IMR-90 (cell line): Measurements from ENCODE around the gene RSBN1L. TPM values are rescaled to one million over a fixed set of nuclear protein-coding genes. Genes with fewer than 3 reads are reported as not detected.
A peak's percentile ranks its signal among the peaks of the same experiment; 100 is the strongest.

Experiments used
- ATAC-seq: fragments of 200-7000 bp; cut with Tn5 transposase; 2 replicates; pipeline ENCODE4 v1.9.1; 2020; ENCODE audit warnings: low read depth, mild to moderate bottlenecking, moderate library complexity
- BruUV-seq: library from RNA; stranded (reverse); fragments of 400-500 nt; replicated peaks from 2 replicates; lab custom pipeline; 2021; lab: Mats Ljungman, UMichigan
- CTCF ChIA-PET: fragments of 300-600 bp; formaldehyde crosslinking; extraction: SDS; loops from one replicate; lab custom pipeline; 2021; ENCODE audit warnings: antibody characterized with exemption; lab: Yijun Ruan, JAX
- POLR2A ChIA-PET: fragments of 300-600 bp; sonication (Branson Sonifier 250); formaldehyde crosslinking; loops from one replicate; lab custom pipeline; 2022; ENCODE audit warnings: antibody characterized with exemption; ENCODE audit not compliant: unreplicated experiment; lab: Charles Lee
- DNase-seq: peaks from one replicate; pipeline ENCODE4 v3.0.0; 2013
- H2AFZ ChIP-seq: replicated peaks from 2 replicates; pipeline ENCODE3; 2013; ENCODE audit warnings: low read length, mild to moderate bottlenecking; ENCODE audit not compliant: poor library complexity
- H2AK5ac ChIP-seq: 2 replicates; pipeline ENCODE4 v1.6.1; 2013; ENCODE audit warnings: low read depth, low read length, inconsistent platforms
- H2AK9ac ChIP-seq: replicated peaks from 2 replicates; pipeline ENCODE3; 2013; ENCODE audit warnings: mild to moderate bottlenecking, low read depth, low read length, moderate library complexity; ENCODE audit not compliant: poor library complexity
- H2BK120ac ChIP-seq: 2 replicates; pipeline ENCODE4 v1.6.1; 2013; ENCODE audit warnings: low read depth, low read length, inconsistent platforms
- H2BK15ac ChIP-seq: 3 replicates; pipeline ENCODE4 v1.6.1; 2013; ENCODE audit warnings: low read depth, low read length, inconsistent platforms
- H2BK20ac ChIP-seq: 2 replicates; pipeline ENCODE4 v1.6.1; 2013; ENCODE audit warnings: low read depth, mild to moderate bottlenecking, inconsistent platforms, low read length, moderate library complexity
- H2BK5ac ChIP-seq: 2 replicates; pipeline ENCODE4 v1.6.1; 2013; ENCODE audit warnings: mild to moderate bottlenecking, low read depth, low read length, inconsistent platforms; ENCODE audit not compliant: poor library complexity, severe bottlenecking
- H3K14ac ChIP-seq: replicated peaks from 2 replicates; pipeline ENCODE4 v1.6.1; 2013; ENCODE audit warnings: low read depth, low read length, inconsistent platforms
- H3K18ac ChIP-seq: 2 replicates; pipeline ENCODE4 v1.6.1; 2013; ENCODE audit warnings: low read depth, low read length, control low read depth
- H3K23ac ChIP-seq: 2 replicates; pipeline ENCODE4 v1.6.1; 2013; ENCODE audit warnings: low read depth, low read length, inconsistent platforms
- H3K27ac ChIP-seq: 2 replicates; pipeline ENCODE4 v1.5.1; 2013; ENCODE audit warnings: mild to moderate bottlenecking, control low read depth, low read length; ENCODE audit not compliant: insufficient read depth
- H3K27me3 ChIP-seq: 2 replicates; pipeline ENCODE4 v1.6.1; 2013; ENCODE audit warnings: low read length; ENCODE audit not compliant: control insufficient read depth, insufficient read depth
- H3K36me3 ChIP-seq: 2 replicates; pipeline ENCODE4 v1.6.1; 2013; ENCODE audit warnings: low read length, mixed read lengths; ENCODE audit not compliant: control insufficient read depth, insufficient read depth
- H3K4ac ChIP-seq: 2 replicates; pipeline ENCODE4 v1.6.1; 2013; ENCODE audit warnings: low read depth, low read length, inconsistent platforms
- H3K4me1 ChIP-seq: 2 replicates; pipeline ENCODE4 v1.6.1; 2013; ENCODE audit warnings: low read length, mixed read lengths; ENCODE audit not compliant: control insufficient read depth, insufficient read depth
- H3K4me2 ChIP-seq: 2 replicates; pipeline ENCODE4 v1.6.1; 2013; ENCODE audit warnings: low read depth, mild to moderate bottlenecking, control low read depth, low read length, moderate library complexity
- H3K4me3 ChIP-seq: 2 replicates; pipeline ENCODE4 v1.5.1; 2013; ENCODE audit warnings: low read depth, mild to moderate bottlenecking, control low read depth, low read length, moderate library complexity; ENCODE audit not compliant: insufficient read depth
- H3K56ac ChIP-seq: 2 replicates; pipeline ENCODE4 v1.6.1; 2013; ENCODE audit warnings: low read length, inconsistent platforms; ENCODE audit not compliant: insufficient read depth; ENCODE audit errors: extremely low read depth
- H3K79me1 ChIP-seq, 2 experiments: 2 replicates each; pipeline ENCODE4 v1.6.1; 2013; ENCODE audit warnings: low read length in 2 of 2, inconsistent platforms in 1 of 2, low read depth in 1 of 2
- H3K9ac ChIP-seq: 2 replicates; pipeline ENCODE4 v1.6.1; 2013; ENCODE audit warnings: low read depth, low read length, control low read depth
- H3K9me1 ChIP-seq: 2 replicates; pipeline ENCODE4 v1.6.1; 2013; ENCODE audit warnings: low read length, inconsistent platforms; ENCODE audit not compliant: insufficient read depth
- H3K9me3 ChIP-seq: 2 replicates; pipeline ENCODE4 v1.6.1; 2013; ENCODE audit warnings: low read length; ENCODE audit not compliant: control insufficient read depth, insufficient read depth
- H4K20me1 ChIP-seq: 2 replicates; pipeline ENCODE4 v1.6.1; 2013; ENCODE audit warnings: low read length, inconsistent platforms; ENCODE audit not compliant: insufficient read depth
- H4K5ac ChIP-seq: 2 replicates; pipeline ENCODE4 v1.6.1; 2013; ENCODE audit warnings: mild to moderate bottlenecking, low read depth, low read length, control low read depth
- H4K8ac ChIP-seq, 2 experiments: 2 replicates each; pipeline ENCODE4 v1.6.1; 2013; ENCODE audit warnings: low read depth in 2 of 2, low read length in 2 of 2, control low read depth in 1 of 2, inconsistent platforms in 1 of 2
- H4K91ac ChIP-seq: 2 replicates; pipeline ENCODE4 v1.6.1; 2013; ENCODE audit warnings: low read depth, low read length, inconsistent platforms; ENCODE audit not compliant: insufficient read depth
- CEBPB ChIP-seq: IDR thresholded peaks from 2 replicates; pipeline ENCODE4 v1.6.1; 2012; ENCODE audit warnings: low read depth, low read length, improper control_type of control experiment
- ELK1 ChIP-seq: fragments of 150-350 bp; IDR thresholded peaks from 2 replicates; pipeline ENCODE4 v1.6.1; 2016; ENCODE audit warnings: low read depth, mild to moderate bottlenecking, low read length, moderate library complexity, borderline replicate concordance
- WGBS, 2 experiments: methylation state at CpG; one replicate each; pipeline versions ENCODE4 v1.1.5 to v1.1.7; 2013; ENCODE audit warnings: missing lambda C conversion rate in 2 of 2; ENCODE audit not compliant: insufficient read length in 1 of 2; ENCODE audit errors: extremely low coverage in 2 of 2; 5-methylcytosine and 5-hydroxymethylcytosine counted together
- dilution Hi-C: fragments of 300-500 bp; cut with HindIII; formaldehyde crosslinking; loops from one replicate; pipeline ENCODE4 v1.14.3; 2018; ENCODE audit warnings: low sequenced_read_pairs; ENCODE audit not compliant: unreplicated experiment
- in situ Hi-C: fragments of 300-500 bp; cut with MboI; formaldehyde crosslinking; loops from 3 replicates; pipeline ENCODE4 v1.14.3; 2019; ENCODE audit warnings: low sequenced_read_pairs, inconsistent platforms, mixed read lengths
- intact Hi-C: fragments of 100-400 bp; cut with micrococcal nuclease; formaldehyde crosslinking; loops from 2 replicates; pipeline ENCODE4 v1.10.0; 2022
- polyA plus RNA-seq, 3 experiments: library from polyadenylated mRNA; depleted of rRNA; stranded (reverse); fragments of >200 nt; gene quantifications; 2 replicates each; pipeline ENCODE4 v1.2.3, GENCODE V29; 2012; ENCODE audit warnings: low replicate concordance in 1 of 3
- total RNA-seq: library from RNA; depleted of rRNA; stranded (reverse); fragments of >200 nt; gene quantifications from 2 replicates; pipeline ENCODE4 v1.2.3, GENCODE V29; 2012

RSBN1L gene
- total and polyA plus RNA-seq, 2 of the 4 experiments (the other 2 are of a cell fraction): 7.8 to 14.7 TPM

GRCh38 chr7:77743518-77743917, 47.3 kb downstream of the RSBN1L start:
- no peak overlapping the region for H2AFZ ChIP-seq
- H3K23ac ChIP-seq: no peak overlapping the region
- in situ Hi-C loops (no loop called here), intact Hi-C loops (no loop called here), dilution Hi-C loops (no loop called here)
- H3K79me1 ChIP-seq: peaks cover 24 to 74% of the 10 kb centered on the region in 2 experiments
- no peaks in the 10 kb centered on the region for H4K20me1 ChIP-seq
- H3K4me3 ChIP-seq: no peak overlapping the region
- H3K27me3 ChIP-seq: no peaks in the 10 kb centered on the region
- DNase-seq (no peak), ATAC-seq (no peak)
- no peak overlapping the region; the same call in 1 of the 2 replicates for H3K27ac ChIP-seq
- H3K9me1 ChIP-seq: peaks cover 2% of the 10 kb centered on the region; the same call in 1 of the 2 replicates
- no peak overlapping the region for H2AK9ac ChIP-seq
- H4K91ac ChIP-seq: no peak overlapping the region
- peaks cover 4% of the 10 kb centered on the region; the same call in 1 of the 2 replicates for H3K4me1 ChIP-seq
- no peak overlapping the region for H2AK5ac ChIP-seq
- H4K8ac ChIP-seq: no peak overlapping the region
- no peak overlapping the region for H2BK5ac ChIP-seq
- H4K5ac ChIP-seq: no peak overlapping the region
- H3K18ac ChIP-seq: no peak overlapping the region
- TF ChIP-seq ELK1 (no peak), CEBPB (peak; percentile 65)
- H3K14ac ChIP-seq: no peak overlapping the region
- no peak overlapping the region for H3K4ac ChIP-seq
- H2BK120ac ChIP-seq: no peak overlapping the region
- POLR2A ChIA-PET: interaction anchor here (0.7 kb wide), 1 partner anchor 9 kb away, joined by 3 read pairs; no protein-coding TSS in a partner anchor
- H3K9ac ChIP-seq: no peak overlapping the region
- no peak overlapping the region for H2BK20ac ChIP-seq
- H3K36me3 ChIP-seq: no peaks in the 10 kb centered on the region; the same call in 1 of the 2 replicates
- H3K9me3 ChIP-seq: no peaks in the 10 kb centered on the region
- H2BK15ac ChIP-seq: no peak overlapping the region
- CTCF ChIA-PET: interaction anchor here (0.5 kb wide), 1 partner anchor 304 kb away, joined by 3 read pairs; no protein-coding TSS in a partner anchor
- no TSS peak for BruUV-seq
- H3K4me2 ChIP-seq: no peak overlapping the region
- no peak overlapping the region for H3K56ac ChIP-seq
- WGBS, 2 experiments: no CpG with 5 or more reads among the region's 1 CpG
